Measurements from ENCODE around the gene MYO5A.
"Not testable (repeated sequence)": the region's sequence is repeated elsewhere in the genome, so short reads cannot be mapped to it uniquely, and the experiment has no call there.

DNA sequence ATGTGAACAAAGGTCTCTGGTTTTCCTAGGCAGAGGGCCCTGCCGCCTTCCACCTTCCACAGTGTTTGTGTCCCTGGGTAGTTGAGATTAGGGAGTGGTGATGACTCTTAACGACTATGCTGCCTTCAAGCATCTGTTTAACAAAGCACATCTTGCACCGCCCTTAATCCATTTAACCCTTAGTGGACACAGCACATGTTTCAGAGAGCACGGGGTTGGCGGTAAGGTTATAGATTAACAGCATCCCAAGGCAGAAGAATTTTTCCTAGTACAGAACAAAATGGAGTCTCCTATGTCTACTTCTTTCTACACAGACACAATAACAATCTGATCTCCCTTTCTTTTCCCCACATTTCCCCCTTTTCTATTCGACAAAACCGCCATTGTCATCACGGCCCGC lies 69.4 kb downstream of the MYO5A start:
- TF ChIP-seq, protein P1, sequence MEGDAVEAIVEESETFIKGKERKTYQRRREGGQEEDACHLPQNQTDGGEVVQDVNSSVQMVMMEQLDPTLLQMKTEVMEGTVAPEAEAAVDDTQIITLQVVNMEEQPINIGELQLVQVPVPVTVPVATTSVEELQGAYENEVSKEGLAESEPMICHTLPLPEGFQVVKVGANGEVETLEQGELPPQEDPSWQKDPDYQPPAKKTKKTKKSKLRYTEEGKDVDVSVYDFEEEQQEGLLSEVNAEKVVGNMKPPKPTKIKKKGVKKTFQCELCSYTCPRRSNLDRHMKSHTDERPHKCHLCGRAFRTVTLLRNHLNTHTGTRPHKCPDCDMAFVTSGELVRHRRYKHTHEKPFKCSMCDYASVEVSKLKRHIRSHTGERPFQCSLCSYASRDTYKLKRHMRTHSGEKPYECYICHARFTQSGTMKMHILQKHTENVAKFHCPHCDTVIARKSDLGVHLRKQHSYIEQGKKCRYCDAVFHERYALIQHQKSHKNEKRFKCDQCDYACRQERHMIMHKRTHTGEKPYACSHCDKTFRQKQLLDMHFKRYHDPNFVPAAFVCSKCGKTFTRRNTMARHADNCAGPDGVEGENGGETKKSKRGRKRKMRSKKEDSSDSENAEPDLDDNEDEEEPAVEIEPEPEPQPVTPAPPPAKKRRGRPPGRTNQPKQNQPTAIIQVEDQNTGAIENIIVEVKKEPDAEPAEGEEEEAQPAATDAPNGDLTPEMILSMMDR (IDR thresholded peaks at IDR 0.05 in 4 of 5, conservative IDR thresholded peaks at IDR 0.05 in 1 of 5) = not testable (repeated sequence)
- not testable (repeated sequence) for TF ChIP-seq POLR2A (IDR thresholded peaks at IDR 0.05)

All from gastrocnemius medialis (tissue), 4 donors.